Mesendoderm (in vitro differentiated cells): ENCODE data around the gene TMEM59L.

Source experiments
- DNase-seq: peaks from one replicate; pipeline ENCODE4 v3.0.0; 2013
- H2AK5ac ChIP-seq: 2 replicates; pipeline ENCODE4 v1.6.1; 2013; ENCODE audit warnings: low read length, inconsistent platforms
- H2BK120ac ChIP-seq: 2 replicates; pipeline ENCODE4 v1.6.1; 2013; ENCODE audit warnings: low read depth, mild to moderate bottlenecking, low read length, moderate library complexity, mixed read lengths
- H2BK15ac ChIP-seq: replicated peaks from 2 replicates; pipeline ENCODE4 v1.6.1; 2013; ENCODE audit warnings: low read depth, mild to moderate bottlenecking, moderate library complexity
- H2BK5ac ChIP-seq: 2 replicates; pipeline ENCODE4 v1.6.1; 2013; ENCODE audit warnings: low read length, inconsistent platforms
- H3K18ac ChIP-seq: 2 replicates; pipeline ENCODE4 v1.6.1; 2013; ENCODE audit warnings: mild to moderate bottlenecking, low read length, mixed read lengths
- H3K23ac ChIP-seq: one replicate; pipeline ENCODE4 v1.6.1; 2013; ENCODE audit warnings: low read length
- H3K27ac ChIP-seq: 2 replicates; pipeline ENCODE4 v1.5.1; 2013; ENCODE audit warnings: low read depth, mild to moderate bottlenecking, inconsistent platforms, low read length, moderate library complexity
- H3K27me3 ChIP-seq: 2 replicates; pipeline ENCODE4 v1.6.1; 2013; ENCODE audit warnings: low read length, control low read depth, mild to moderate bottlenecking, inconsistent platforms; ENCODE audit not compliant: insufficient read depth, poor library complexity
- H3K36me3 ChIP-seq: 2 replicates; pipeline ENCODE4 v1.6.1; 2013; ENCODE audit warnings: low read length, inconsistent platforms; ENCODE audit not compliant: control insufficient read depth, insufficient read depth
- H3K4ac ChIP-seq: one replicate; pipeline ENCODE4 v1.6.1; 2013; ENCODE audit warnings: low read depth, mild to moderate bottlenecking, low read length, moderate library complexity
- H3K4me1 ChIP-seq: 2 replicates; pipeline ENCODE4 v1.6.1; 2013; ENCODE audit warnings: low read depth, low read length, inconsistent platforms; ENCODE audit not compliant: control insufficient read depth
- H3K4me2 ChIP-seq: 2 replicates; pipeline ENCODE4 v1.6.1; 2013; ENCODE audit warnings: low read length
- H3K4me3 ChIP-seq: 2 replicates; pipeline ENCODE4 v1.5.1; 2013; ENCODE audit warnings: mild to moderate bottlenecking, low read length
- H3K56ac ChIP-seq: one replicate; pipeline ENCODE4 v1.6.1; 2013; ENCODE audit warnings: low read length
- H3K79me1 ChIP-seq: 2 replicates; pipeline ENCODE4 v1.6.1; 2013; ENCODE audit warnings: low read length, inconsistent platforms
- H3K79me2 ChIP-seq: 2 replicates; pipeline ENCODE4 v1.6.1; 2013; ENCODE audit warnings: mild to moderate bottlenecking, low read length; ENCODE audit not compliant: control insufficient read depth, insufficient read depth
- H3K9ac ChIP-seq: 2 replicates; pipeline ENCODE4 v1.6.1; 2013; ENCODE audit warnings: low read length, inconsistent platforms
- H4K5ac ChIP-seq: one replicate; pipeline ENCODE4 v1.6.1; 2013; ENCODE audit warnings: low read length
- H4K8ac ChIP-seq: one replicate; pipeline ENCODE4 v1.6.1; 2013; ENCODE audit warnings: low read depth, mild to moderate bottlenecking, control low read depth, low read length, moderate library complexity
- WGBS: extraction: QIAGEN DNeasy Blood & Tissue Kit; methylation state at CpG from one replicate; pipeline ENCODE4 v1.1.7; 2013; ENCODE audit warnings: low lambda C conversion rate, missing lambda C conversion rate; ENCODE audit not compliant: insufficient coverage; ENCODE audit errors: extremely low coverage; 5-methylcytosine and 5-hydroxymethylcytosine counted together

The TMEM59L gene

DNA sequence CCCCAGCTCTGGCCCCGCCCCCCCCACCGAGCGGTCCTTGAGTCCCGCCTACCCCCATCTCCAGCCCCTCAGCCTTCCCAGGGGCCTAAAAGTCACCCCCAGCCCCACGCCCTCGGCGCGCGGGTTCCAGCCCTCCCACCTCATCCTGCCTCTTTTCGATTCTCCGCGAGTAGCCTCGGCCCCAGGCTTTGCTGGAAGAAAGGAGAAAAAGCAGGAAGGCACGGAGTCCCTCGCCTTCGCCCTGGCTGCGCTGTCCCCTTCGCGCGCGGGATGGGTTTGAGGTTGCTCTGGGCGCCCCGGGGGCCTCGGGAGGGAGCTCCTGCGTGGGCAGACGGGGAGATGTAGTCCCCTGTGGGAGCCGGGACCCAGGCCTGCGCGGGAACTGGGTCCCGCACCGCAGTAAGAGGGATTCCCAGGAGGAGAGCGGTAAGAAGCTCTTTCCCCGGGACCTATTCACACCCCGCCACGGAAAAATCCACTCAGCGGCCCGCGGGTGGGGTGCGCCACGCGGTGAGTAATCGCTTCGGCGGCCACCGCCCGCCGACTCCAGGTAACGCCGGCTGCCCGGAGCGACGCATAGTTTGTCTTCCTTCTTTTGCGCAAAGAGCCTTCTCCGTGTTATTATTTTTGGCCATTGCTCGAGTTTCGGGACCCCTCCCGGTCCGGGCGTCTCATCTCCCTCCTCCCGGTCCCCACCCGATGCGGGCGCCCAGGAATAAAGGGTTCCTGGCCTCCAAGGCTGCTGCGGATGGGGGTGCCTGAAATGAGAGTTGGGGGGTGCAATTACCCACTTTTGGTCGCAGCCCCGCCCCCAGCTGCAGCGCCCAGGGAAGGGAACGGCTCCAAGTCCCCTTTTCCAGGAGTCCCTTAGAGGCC is 5.2 kb upstream of the TMEM59L start:
- H3K4ac ChIP-seq: no peak overlapping the region
- H3K56ac ChIP-seq: peak overlapping the region; percentile 80
- H3K9ac ChIP-seq: peak overlapping the region; percentile 54
- no peak overlapping the region for H2BK120ac ChIP-seq
- peak overlapping the region; percentile 44 for H3K4me2 ChIP-seq
- DNase-seq: no peak
- H3K23ac ChIP-seq: no peak overlapping the region
- no peaks in the 10 kb centered on the region for H3K79me1 ChIP-seq
- H3K4me1 ChIP-seq: peaks cover 9% of the 10 kb centered on the region
- H3K36me3 ChIP-seq: no peaks in the 10 kb centered on the region
- no peak overlapping the region for H2BK15ac ChIP-seq
- H2AK5ac ChIP-seq: no peak overlapping the region
- no peak overlapping the region for H2BK5ac ChIP-seq
- no peak overlapping the region for H4K5ac ChIP-seq
- no peaks in the 10 kb centered on the region for H3K79me2 ChIP-seq
- no CpG with 5 or more reads among the region's 68 CpGs for WGBS
- H3K18ac ChIP-seq: no peak overlapping the region
- H3K27me3 ChIP-seq: peaks cover 49% of the 10 kb centered on the region
- no peak overlapping the region for H4K8ac ChIP-seq
- no peak overlapping the region for H3K27ac ChIP-seq
- no peak overlapping the region for H3K4me3 ChIP-seq

DNA sequence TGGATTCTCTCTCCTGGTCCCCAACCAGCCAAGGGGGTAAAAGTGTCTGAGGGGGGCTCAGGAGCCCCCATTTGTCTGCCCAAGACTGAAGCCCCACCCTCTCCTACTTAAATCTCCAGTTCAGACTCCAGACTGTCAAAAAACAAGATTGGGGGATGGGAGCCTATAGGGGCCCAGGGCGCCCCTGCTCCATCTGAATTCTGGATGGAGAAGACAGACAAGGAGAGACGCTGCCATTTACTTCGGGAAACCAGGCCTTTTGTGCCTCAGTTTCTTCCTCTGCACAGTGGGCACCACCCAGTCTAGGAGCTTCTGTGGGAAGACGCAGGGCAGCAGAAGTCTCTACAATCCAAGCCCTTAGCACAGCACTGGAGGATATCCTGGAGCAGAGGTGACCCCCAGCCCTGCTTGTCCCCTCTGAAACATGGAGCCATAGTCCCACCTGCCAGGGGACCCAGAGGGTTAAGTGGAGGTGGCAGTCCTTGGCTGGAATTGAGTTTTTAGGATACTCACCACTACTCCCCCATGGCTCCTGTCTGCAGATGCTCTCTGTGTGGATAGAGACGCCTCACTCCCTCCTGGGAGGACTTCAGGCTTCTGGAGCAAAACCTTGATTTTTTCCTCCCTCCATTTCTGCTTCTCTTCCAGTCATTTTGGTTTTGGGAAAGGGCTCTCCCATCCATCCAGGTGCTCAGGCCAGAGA is 4.4 kb upstream of the TMEM59L start:
- no peak for DNase-seq
- Histone ChIP-seq H3K79me2 (no peaks in the 10 kb centered on the region), H3K4me1 (peaks cover 9% of the 10 kb centered on the region), H2BK5ac (no peak overlapping the region), H3K4ac (no peak overlapping the region), H3K4me3 (no peak overlapping the region), H3K79me1 (no peaks in the 10 kb centered on the region), H2BK120ac (no peak overlapping the region), H3K4me2 (no peak overlapping the region), H4K8ac (no peak overlapping the region), H3K9ac (no peak overlapping the region), H3K23ac (peak overlapping the region; percentile 66), H2BK15ac (no peak overlapping the region), H2AK5ac (peak overlapping the region; percentile 65), H3K27me3 (peaks cover 57% of the 10 kb centered on the region), H3K27ac (no peak overlapping the region), H3K18ac (no peak overlapping the region), H4K5ac (no peak overlapping the region), H3K56ac (no peak overlapping the region), H3K36me3 (no peaks in the 10 kb centered on the region)
- WGBS: no CpG with 5 or more reads among the region's 5 CpGs

DNA sequence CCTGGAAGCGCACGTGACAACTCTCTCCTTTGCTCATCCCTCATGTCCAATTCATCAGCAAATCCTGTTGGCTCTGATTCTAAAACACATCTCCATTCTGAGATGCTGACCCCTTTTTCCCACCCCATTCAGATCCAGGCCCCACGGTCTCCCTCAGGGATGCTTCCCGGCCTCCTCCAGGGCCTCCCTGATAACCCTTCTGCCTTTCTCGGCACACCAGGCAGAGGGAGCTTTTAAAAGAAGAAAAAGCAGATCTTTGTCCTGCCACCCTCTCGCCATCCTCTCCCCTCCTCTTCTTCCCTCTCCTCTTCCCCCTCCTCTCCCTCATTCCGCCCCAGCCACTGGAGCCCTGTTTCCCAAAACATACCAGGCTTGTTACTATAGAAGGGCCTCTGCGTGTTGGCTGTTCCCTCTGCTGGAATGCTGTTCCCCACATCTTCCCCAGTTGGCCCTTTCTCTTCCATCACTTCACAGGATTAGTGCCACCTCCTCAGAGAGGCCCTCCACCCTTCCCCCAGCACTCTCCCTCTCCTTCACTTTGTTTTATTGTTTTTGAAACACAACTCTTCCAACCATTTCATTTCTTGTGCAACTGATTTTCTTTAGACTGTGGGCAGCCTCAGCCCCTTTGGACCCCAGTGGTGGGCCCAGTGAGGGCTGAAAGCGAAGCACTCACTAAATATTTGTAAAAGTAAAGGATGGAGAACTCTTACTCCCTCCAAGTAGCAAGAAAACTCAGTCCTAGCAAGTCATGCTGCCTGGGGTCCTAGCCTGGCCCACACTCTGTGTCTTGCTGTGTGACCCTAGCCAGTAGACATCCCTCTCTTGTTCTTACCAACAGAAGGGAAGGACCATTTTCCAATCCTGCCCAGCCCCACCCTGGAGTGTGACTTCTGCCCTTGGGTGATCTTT is 3.6 kb upstream of the TMEM59L start:
- WGBS: no CpG with 5 or more reads among the region's 9 CpGs
- Histone ChIP-seq H3K79me1 (no peaks in the 10 kb centered on the region), H2BK5ac (no peak overlapping the region), H3K9ac (no peak overlapping the region), H2AK5ac (peak overlapping the region; percentile 65), H3K23ac (no peak overlapping the region), H3K27ac (no peak overlapping the region), H3K18ac (no peak overlapping the region), H3K36me3 (no peaks in the 10 kb centered on the region), H2BK15ac (no peak overlapping the region), H3K4me3 (no peak overlapping the region), H2BK120ac (no peak overlapping the region), H3K27me3 (peaks cover 59% of the 10 kb centered on the region), H3K4ac (no peak overlapping the region), H4K8ac (no peak overlapping the region), H4K5ac (no peak overlapping the region), H3K4me1 (peaks cover 9% of the 10 kb centered on the region), H3K4me2 (no peak overlapping the region), H3K79me2 (no peaks in the 10 kb centered on the region), H3K56ac (no peak overlapping the region)
- DNase-seq: no peak

DNA sequence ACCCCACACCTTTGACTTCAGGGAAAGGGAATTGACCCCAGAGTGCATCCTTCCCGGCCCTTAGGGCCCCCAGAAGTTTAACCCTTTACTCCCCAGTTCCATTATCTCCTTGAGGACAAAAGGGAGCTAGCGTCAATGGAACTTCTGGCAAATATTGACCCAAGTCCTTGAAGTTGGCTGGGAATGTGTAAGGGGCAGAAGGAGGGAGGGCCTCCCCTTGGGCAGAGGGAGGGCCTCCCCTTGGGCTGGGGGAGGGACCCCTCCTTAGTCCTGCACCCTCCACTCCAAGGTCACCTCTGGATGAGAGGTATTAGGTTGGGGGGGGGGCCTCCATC is 3.0 kb upstream of the TMEM59L start:
- no peak overlapping the region for H3K23ac ChIP-seq
- no peak overlapping the region for H2AK5ac ChIP-seq
- no peak overlapping the region for H3K4me3 ChIP-seq
- no peak overlapping the region for H3K56ac ChIP-seq
- no peak overlapping the region for H3K4ac ChIP-seq
- H3K27ac ChIP-seq: no peak overlapping the region
- no peak overlapping the region for H3K18ac ChIP-seq
- no peaks in the 10 kb centered on the region for H3K36me3 ChIP-seq
- no peaks in the 10 kb centered on the region for H3K79me1 ChIP-seq
- peaks cover 61% of the 10 kb centered on the region for H3K27me3 ChIP-seq
- H3K4me1 ChIP-seq: peaks cover 9% of the 10 kb centered on the region
- no peak overlapping the region for H3K9ac ChIP-seq
- H4K8ac ChIP-seq: no peak overlapping the region
- H3K79me2 ChIP-seq: no peaks in the 10 kb centered on the region
- H3K4me2 ChIP-seq: no peak overlapping the region
- DNase-seq: no peak
- H2BK5ac ChIP-seq: no peak overlapping the region
- no peak overlapping the region for H4K5ac ChIP-seq
- no peak overlapping the region for H2BK15ac ChIP-seq
- WGBS: no CpG with 5 or more reads among the region's 2 CpGs
- H2BK120ac ChIP-seq: no peak overlapping the region

DNA sequence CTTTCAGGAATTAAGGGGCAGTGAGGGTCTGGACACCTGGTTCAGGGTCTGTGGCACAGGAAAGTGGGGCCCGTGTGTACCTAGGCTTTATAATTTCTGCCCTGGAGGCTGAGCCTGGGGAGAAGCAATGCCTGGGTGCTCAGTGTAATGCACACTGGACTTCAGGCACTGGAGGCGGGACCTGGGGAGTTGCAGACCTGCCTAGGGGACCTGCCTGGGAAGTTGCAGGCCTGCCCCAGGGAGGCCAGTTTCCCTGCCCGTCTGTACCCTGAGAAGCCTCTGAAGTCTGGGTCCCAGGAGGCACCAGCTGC is 2.5 kb upstream of the TMEM59L start:
- Histone ChIP-seq H2BK120ac (no peak overlapping the region), H3K79me2 (no peaks in the 10 kb centered on the region), H3K27ac (no peak overlapping the region), H3K4ac (no peak overlapping the region), H3K18ac (peak overlapping the region; percentile 8), H3K9ac (peak overlapping the region; percentile 26), H3K4me2 (peak overlapping the region; percentile 15), H3K4me1 (peaks cover 9% of the 10 kb centered on the region), H2AK5ac (peak overlapping the region; percentile 58), H3K27me3 (peaks cover 58% of the 10 kb centered on the region), H2BK5ac (no peak overlapping the region), H4K8ac (no peak overlapping the region), H2BK15ac (no peak overlapping the region), H3K79me1 (no peaks in the 10 kb centered on the region), H3K56ac (peak overlapping the region; percentile 76), H4K5ac (no peak overlapping the region), H3K36me3 (no peaks in the 10 kb centered on the region), H3K23ac (peak overlapping the region; percentile 66), H3K4me3 (no peak overlapping the region)
- DNase-seq: no peak
- WGBS: no CpG with 5 or more reads among the region's 3 CpGs
